Esophagus squamous epithelium (tissue), 4 donors: ENCODE data around the gene MYO1D.

Experiments
- CTCF ChIP-seq, 6 experiments: fragments of 450-650 bp in 4 of 6; fragments of 200-600 bp in 2 of 6; sonication (generic) in 2 of 6; IDR thresholded peaks; one replicate each; pipeline ENCODE4 v1.5.1; 2016 to 2019; ENCODE audit warnings: antibody characterized with exemption in 6 of 6, mild to moderate bottlenecking in 4 of 6, moderate library complexity in 4 of 6
- POLR2A ChIP-seq, 4 donors: fragments of 450-650 bp; IDR thresholded peaks; one replicate each; pipeline ENCODE4 v1.6.1; 2017; ENCODE audit warnings: antibody characterized with exemption in 4 of 4, mild to moderate bottlenecking in 4 of 4, moderate library complexity in 3 of 4

GRCh38 chr17:32813021-32813420, 63.9 kb downstream of the MYO1D start:
- no peak for TF ChIP-seq CTCF (IDR thresholded peaks at IDR 0.05)
- no peak for TF ChIP-seq POLR2A (IDR thresholded peaks at IDR 0.05)
